RWPE2 (cell line): ENCODE measurements around the gene CRYGD.

ENCODE experiments used
- ATAC-seq: fragments of 200-7000 bp; cut with Tn5 transposase; 3 replicates; pipeline ENCODE4 v1.9.1; 2021; ENCODE audit warnings: low read depth
- DNase-seq: peaks from one replicate; pipeline ENCODE4 v3.0.0-alpha.2; 2020; ENCODE audit warnings: low spot score
- H3K27ac ChIP-seq: fragments of 450-650 bp; 2 replicates; pipeline ENCODE4 v1.5.1; 2017; ENCODE audit warnings: mild to moderate bottlenecking; ENCODE audit not compliant: poor library complexity, severe bottlenecking
- H3K27me3 ChIP-seq: fragments of 250-450 bp; sonication (Bioruptor Pico); 2 replicates; pipeline ENCODE4 v1.5.1; 2021; ENCODE audit warnings: mild to moderate bottlenecking, moderate library complexity; ENCODE audit not compliant: insufficient read depth, poor library complexity, severe bottlenecking
- H3K36me3 ChIP-seq: fragments of 250-450 bp; sonication (Bioruptor Pico); 2 replicates; pipeline ENCODE4 v1.5.1; 2020; ENCODE audit warnings: low read depth, mild to moderate bottlenecking, moderate library complexity
- H3K4me1 ChIP-seq: fragments of 250-450 bp; sonication (Bioruptor Pico); 2 replicates; pipeline ENCODE4 v1.5.1; 2021; ENCODE audit warnings: mild to moderate bottlenecking, moderate library complexity; ENCODE audit not compliant: insufficient read depth, poor library complexity, severe bottlenecking
- H3K4me3 ChIP-seq: fragments of 250-450 bp; sonication (Bioruptor Pico); 2 replicates; pipeline ENCODE4 v1.5.1; 2021; ENCODE audit warnings: mild to moderate bottlenecking, moderate library complexity; ENCODE audit not compliant: severe bottlenecking
- H3K9me3 ChIP-seq: fragments of 250-450 bp; sonication (Bioruptor Pico); 2 replicates; pipeline ENCODE4 v1.5.1; 2021; ENCODE audit warnings: mild to moderate bottlenecking, moderate library complexity; ENCODE audit not compliant: severe bottlenecking
- TF ChIP-seq, protein P1 (sequence below): fragments of 450-650 bp; IDR thresholded peaks from one replicate; pipeline ENCODE4 v1.5.1; 2017; ENCODE audit warnings: mild to moderate bottlenecking, moderate library complexity; ENCODE audit not compliant: poor library complexity, severe bottlenecking

Gene CRYGD

DNA sequence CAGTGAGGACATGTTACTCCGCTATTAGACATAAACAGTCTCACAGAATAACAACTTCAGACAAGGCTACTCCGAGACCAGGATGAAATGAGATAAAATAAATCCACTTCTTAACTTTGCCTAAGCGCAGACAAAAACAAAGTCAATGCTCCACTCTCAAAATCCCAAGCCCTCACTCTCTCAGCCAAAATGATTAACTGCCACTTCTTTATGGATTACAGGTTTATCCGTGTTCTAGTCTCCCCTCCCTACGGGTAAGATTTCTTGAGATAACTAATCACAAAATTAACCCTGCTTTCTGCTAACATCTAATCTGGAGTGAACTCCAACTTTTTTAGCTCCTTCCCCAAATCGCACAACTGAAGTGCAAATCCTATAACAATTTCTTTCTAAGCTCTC, 6.4 kb upstream of the CRYGD start:
- Histone ChIP-seq H3K4me1 (peaks cover 7% of the 10 kb centered on the region), H3K36me3 (no peaks in the 10 kb centered on the region), H3K4me3 (no peak overlapping the region), H3K9me3 (no peaks in the 10 kb centered on the region), H3K27ac (peak overlapping the region; percentile 50), H3K27me3 (no peaks in the 10 kb centered on the region)
- TF ChIP-seq, protein P1, sequence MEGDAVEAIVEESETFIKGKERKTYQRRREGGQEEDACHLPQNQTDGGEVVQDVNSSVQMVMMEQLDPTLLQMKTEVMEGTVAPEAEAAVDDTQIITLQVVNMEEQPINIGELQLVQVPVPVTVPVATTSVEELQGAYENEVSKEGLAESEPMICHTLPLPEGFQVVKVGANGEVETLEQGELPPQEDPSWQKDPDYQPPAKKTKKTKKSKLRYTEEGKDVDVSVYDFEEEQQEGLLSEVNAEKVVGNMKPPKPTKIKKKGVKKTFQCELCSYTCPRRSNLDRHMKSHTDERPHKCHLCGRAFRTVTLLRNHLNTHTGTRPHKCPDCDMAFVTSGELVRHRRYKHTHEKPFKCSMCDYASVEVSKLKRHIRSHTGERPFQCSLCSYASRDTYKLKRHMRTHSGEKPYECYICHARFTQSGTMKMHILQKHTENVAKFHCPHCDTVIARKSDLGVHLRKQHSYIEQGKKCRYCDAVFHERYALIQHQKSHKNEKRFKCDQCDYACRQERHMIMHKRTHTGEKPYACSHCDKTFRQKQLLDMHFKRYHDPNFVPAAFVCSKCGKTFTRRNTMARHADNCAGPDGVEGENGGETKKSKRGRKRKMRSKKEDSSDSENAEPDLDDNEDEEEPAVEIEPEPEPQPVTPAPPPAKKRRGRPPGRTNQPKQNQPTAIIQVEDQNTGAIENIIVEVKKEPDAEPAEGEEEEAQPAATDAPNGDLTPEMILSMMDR = no peak
- no peak for DNase-seq
- no peak for ATAC-seq

DNA sequence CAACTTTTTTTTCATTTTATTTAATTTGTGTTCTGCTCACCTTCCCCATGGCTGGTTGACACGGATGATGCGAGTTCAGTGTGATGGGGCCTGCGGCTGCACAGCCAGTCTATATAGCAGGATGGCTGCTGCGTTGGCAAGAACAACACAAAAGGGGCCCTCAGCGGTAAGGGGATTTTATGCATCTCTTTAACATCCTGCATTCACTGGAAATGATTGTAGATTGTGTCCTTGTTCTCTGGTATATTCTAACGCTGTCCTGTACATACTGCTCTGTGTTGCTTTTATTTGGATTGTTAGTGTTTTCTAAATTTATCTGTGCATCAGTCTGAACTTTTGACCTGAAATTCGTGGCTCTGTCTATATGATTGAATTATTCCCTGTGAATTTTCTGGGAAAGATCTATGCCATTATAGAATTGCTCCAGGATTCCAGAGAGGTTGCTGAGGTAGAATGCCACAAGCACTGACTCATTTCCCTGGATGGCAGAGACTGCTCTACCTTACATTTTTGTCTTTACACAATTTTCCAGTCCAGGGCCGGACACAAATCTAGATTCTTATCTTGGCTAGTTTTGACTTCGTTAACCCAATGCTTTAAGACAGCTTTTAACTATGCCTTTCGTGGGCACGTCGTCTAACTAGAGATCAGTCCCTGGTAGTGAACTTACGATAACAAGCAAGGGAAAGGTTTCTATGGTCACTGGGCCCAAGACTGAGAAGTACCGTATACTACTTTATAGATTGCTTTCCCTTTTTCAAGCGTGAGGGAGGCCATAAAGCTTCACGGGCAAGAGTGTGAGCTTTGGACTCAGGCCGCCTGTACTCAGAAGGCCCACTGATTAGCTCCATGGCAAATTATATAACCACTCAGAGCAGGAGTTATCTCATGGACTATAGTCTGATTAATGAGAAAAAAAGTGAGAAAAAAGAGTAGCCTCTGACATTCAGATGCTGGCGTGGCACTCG, 5.7 kb upstream of the CRYGD start, which contains the start of gene CRYGC:
TSS of gene CRYGC (minus strand) at position 85 of the 968 bp plus-strand sequence. CDS start at position 49, 36 bp downstream.
- Histone ChIP-seq H3K27me3 (no peaks in the 10 kb centered on the region), H3K4me1 (peaks cover 7% of the 10 kb centered on the region), H3K4me3 (no peak within 1 kb of the TSS), H3K9me3 (no peaks in the 10 kb centered on the region), H3K27ac (peak within 1 kb of the TSS; percentile 50), H3K36me3 (no peaks in the 10 kb centered on the region)
- no peak for DNase-seq
- peak; percentile 97 for ATAC-seq
- TF ChIP-seq, protein P1 = no peak

DNA sequence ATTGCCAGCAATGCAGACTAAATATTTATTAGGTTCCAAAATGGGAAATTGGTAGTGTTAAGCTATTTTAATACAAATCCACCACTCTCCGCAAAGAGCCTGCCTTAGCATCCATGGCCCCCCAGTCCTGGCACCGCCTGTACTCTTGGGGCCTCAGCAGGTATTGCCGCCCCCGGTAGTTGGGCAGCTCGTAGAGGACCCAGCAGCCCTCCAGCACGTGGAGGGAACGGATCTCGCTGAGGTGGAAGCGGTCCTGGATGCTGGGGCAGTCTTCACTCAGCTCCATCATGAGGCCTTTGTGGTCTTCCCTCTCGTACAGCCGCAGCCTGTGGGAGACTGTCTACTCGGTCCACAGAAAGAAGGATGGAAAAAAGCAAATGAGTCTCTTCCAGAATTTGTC, 3.8 kb upstream of the CRYGD start:
- DNase-seq (no peak), ATAC-seq (no peak)
- Histone ChIP-seq H3K9me3 (no peaks in the 10 kb centered on the region), H3K4me1 (peaks cover 7% of the 10 kb centered on the region), H3K27ac (no peak overlapping the region), H3K4me3 (no peak overlapping the region), H3K36me3 (no peaks in the 10 kb centered on the region), H3K27me3 (no peaks in the 10 kb centered on the region)
- TF ChIP-seq, protein P1 = no peak

DNA sequence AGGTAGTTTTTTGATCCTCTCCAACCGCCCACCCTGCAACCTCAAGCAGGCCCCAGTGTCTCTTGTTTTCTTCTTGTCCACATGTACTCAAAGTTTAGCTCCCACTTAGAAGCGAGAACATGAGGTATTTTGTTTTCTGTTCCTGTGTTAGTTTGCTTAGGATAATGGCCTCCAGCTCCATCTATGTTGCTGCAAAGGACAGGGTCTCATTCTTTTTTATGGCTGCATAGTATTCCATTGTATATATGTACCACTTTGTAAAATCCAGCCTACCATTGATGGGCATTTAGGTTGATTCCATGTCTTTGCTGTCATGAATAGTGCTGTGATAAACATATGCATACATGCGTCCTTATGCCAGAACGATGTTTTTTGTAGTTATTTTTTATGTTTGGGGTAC, 2.8 kb upstream of the CRYGD start:
- no peak for DNase-seq
- no peak overlapping the region for H3K4me3 ChIP-seq
- no peaks in the 10 kb centered on the region for H3K36me3 ChIP-seq
- TF ChIP-seq, protein P1 = no peak
- H3K9me3 ChIP-seq = no peaks in the 10 kb centered on the region
- H3K4me1 ChIP-seq = peaks cover 7% of the 10 kb centered on the region
- no peak overlapping the region for H3K27ac ChIP-seq
- ATAC-seq = no peak
- H3K27me3 ChIP-seq = no peaks in the 10 kb centered on the region

DNA sequence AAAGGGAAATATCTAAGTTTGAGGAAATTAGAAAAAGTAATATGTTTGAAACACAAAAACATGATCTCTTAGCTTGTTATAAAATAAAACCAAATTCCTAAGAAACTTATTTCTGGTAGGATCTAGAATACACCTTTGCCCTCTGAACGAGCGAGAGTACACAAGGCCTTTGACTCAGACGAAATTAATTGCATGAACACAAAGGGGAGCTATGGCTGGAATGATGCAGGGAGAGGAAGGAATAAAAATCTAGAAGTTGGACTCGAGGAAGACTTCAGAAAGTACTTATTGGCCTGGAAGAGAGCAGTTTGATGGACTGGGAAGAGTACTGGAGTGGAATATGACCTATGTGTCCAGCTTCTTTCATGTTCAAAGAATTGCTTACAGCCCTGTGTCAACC, 927 bp upstream of the CRYGD start:
- TF ChIP-seq, protein P1 = no peak
- H3K27me3 ChIP-seq = no peaks in the 10 kb centered on the region
- H3K36me3 ChIP-seq = no peaks in the 10 kb centered on the region
- DNase-seq (no peak), ATAC-seq (no peak)
- H3K4me1 ChIP-seq = peaks cover 5% of the 10 kb centered on the region
- no peak overlapping the region for H3K27ac ChIP-seq
- no peak overlapping the region for H3K4me3 ChIP-seq
- no peaks in the 10 kb centered on the region for H3K9me3 ChIP-seq
